OCI-LY3 (cell line): ENCODE results near the gene IL6.

ENCODE experiments used
- H2AFZ ChIP-seq: fragments of 200-600, 300-600 bp; shearing (Covaris generic); 2 replicates; pipeline ENCODE4 v1.6.0; 2014; ENCODE audit warnings: antibody characterized with exemption, low read depth, low read length
- H3K27ac ChIP-seq: fragments of 200-600, 300-600 bp; sonication (generic); 2 replicates; pipeline ENCODE4 v1.5.1; 2014; ENCODE audit warnings: mild to moderate bottlenecking, low read length, moderate library complexity, mixed read lengths
- H3K27me3 ChIP-seq: fragments of 200-600, 300-600 bp; sonication (generic); 2 replicates; pipeline ENCODE4 v1.6.1; 2014; ENCODE audit warnings: low read depth, low read length, mixed read lengths
- H3K36me3 ChIP-seq: fragments of 200-600, 300-600 bp; sonication (generic); replicated peaks from 2 replicates; pipeline ENCODE3; 2014; ENCODE audit warnings: low read depth, low read length, mixed read lengths
- H3K4me1 ChIP-seq: fragments of 300-600, 200-600 bp; sonication (generic); 2 replicates; pipeline ENCODE4 v1.6.1; 2014; ENCODE audit warnings: low read length, mixed read lengths
- H3K4me2 ChIP-seq: fragments of 200-600, 300-600 bp; sonication (generic); 2 replicates; pipeline ENCODE4 v1.6.1; 2014; ENCODE audit warnings: low read length, mixed read lengths
- H3K4me3 ChIP-seq: fragments of 300-600, 200-600 bp; sonication (generic); 2 replicates; pipeline ENCODE4 v1.5.1; 2014; ENCODE audit warnings: antibody characterized with exemption, mild to moderate bottlenecking, low read length, moderate library complexity
- H3K79me2 ChIP-seq: fragments of 300-600, 200-600 bp; shearing (Covaris generic); 2 replicates; pipeline ENCODE4 v1.6.1; 2014; ENCODE audit warnings: mild to moderate bottlenecking, low read length, mixed read lengths
- H3K9ac ChIP-seq: fragments of 300-600, 200-600 bp; shearing (Covaris generic); 2 replicates; pipeline ENCODE4 v1.6.0; 2014; ENCODE audit warnings: mild to moderate bottlenecking, low read length, moderate library complexity
- H3K9me3 ChIP-seq: fragments of 200-600, 300-600 bp; shearing (Covaris generic); 2 replicates; pipeline ENCODE4 v1.6.1; 2014; ENCODE audit warnings: low read length, mixed read lengths; ENCODE audit not compliant: insufficient read depth
- H4K20me1 ChIP-seq: fragments of 200-600, 300-600 bp; sonication (generic); 2 replicates; pipeline ENCODE4 v1.6.1; 2016; ENCODE audit warnings: low read length, mixed read lengths; ENCODE audit not compliant: insufficient read depth
- CTCF ChIP-seq: fragments of 200-600, 300-600 bp; sonication (generic); IDR thresholded peaks from 2 replicates; pipeline ENCODE4 v1.5.1; 2014; ENCODE audit warnings: antibody characterized with exemption, low read length, low read depth
- EZH2phosphoT487 ChIP-seq: fragments of 200-600 bp; shearing (Covaris generic); IDR thresholded peaks from 2 replicates; pipeline ENCODE4 v1.6.1; 2018; ENCODE audit warnings: antibody characterized with exemption, mixed run types, low read depth

IL6 gene

GRCh38 chr7:22696541-22697228 lies 30.3 kb upstream of the IL6 start:
- H3K27me3 ChIP-seq, result no peaks in the 10 kb centered on the region
- H3K4me1 ChIP-seq, result peaks cover 95% of the 10 kb centered on the region
- peak overlapping the region; percentile 99 for H3K27ac ChIP-seq
- no peak for TF ChIP-seq EZH2phosphoT487
- TF ChIP-seq CTCF, result no peak
- H3K36me3 ChIP-seq, result peaks cover 42% of the 10 kb centered on the region
- peak overlapping the region; percentile 56 for H3K4me3 ChIP-seq
- H3K4me2 ChIP-seq, result peak overlapping the region; percentile 94
- no peaks in the 10 kb centered on the region for H3K9me3 ChIP-seq
- peaks cover 78% of the 10 kb centered on the region for H4K20me1 ChIP-seq
- peaks cover 100% of the 10 kb centered on the region for H3K79me2 ChIP-seq
- peak overlapping the region; percentile 61 for H3K9ac ChIP-seq
- no peak overlapping the region for H2AFZ ChIP-seq

GRCh38 chr7:22697322-22697859 lies 29.6 kb upstream of the IL6 start:
- Histone ChIP-seq H3K9me3 (no peaks in the 10 kb centered on the region), H3K9ac (peak overlapping the region; percentile 61), H4K20me1 (peaks cover 81% of the 10 kb centered on the region), H3K4me3 (peak overlapping the region; percentile 56), H3K4me1 (peaks cover 98% of the 10 kb centered on the region), H3K4me2 (peak overlapping the region; percentile 94), H2AFZ (no peak overlapping the region), H3K27ac (peak overlapping the region; percentile 99), H3K36me3 (peaks cover 47% of the 10 kb centered on the region), H3K27me3 (no peaks in the 10 kb centered on the region), H3K79me2 (peaks cover 100% of the 10 kb centered on the region)
- TF ChIP-seq EZH2phosphoT487 (no peak), CTCF (no peak)

GRCh38 chr7:22697876-22698606 lies 29.0 kb upstream of the IL6 start:
- Histone ChIP-seq H3K79me2 (peaks cover 100% of the 10 kb centered on the region), H2AFZ (no peak overlapping the region), H3K27me3 (no peaks in the 10 kb centered on the region), H3K4me1 (peaks cover 98% of the 10 kb centered on the region), H4K20me1 (peaks cover 81% of the 10 kb centered on the region), H3K27ac (peak overlapping the region; percentile 99), H3K9me3 (no peaks in the 10 kb centered on the region), H3K4me2 (peak overlapping the region; percentile 94), H3K4me3 (peak overlapping the region; percentile 64), H3K9ac (peak overlapping the region; percentile 71), H3K36me3 (peaks cover 47% of the 10 kb centered on the region)
- TF ChIP-seq EZH2phosphoT487, result no peak

DNA sequence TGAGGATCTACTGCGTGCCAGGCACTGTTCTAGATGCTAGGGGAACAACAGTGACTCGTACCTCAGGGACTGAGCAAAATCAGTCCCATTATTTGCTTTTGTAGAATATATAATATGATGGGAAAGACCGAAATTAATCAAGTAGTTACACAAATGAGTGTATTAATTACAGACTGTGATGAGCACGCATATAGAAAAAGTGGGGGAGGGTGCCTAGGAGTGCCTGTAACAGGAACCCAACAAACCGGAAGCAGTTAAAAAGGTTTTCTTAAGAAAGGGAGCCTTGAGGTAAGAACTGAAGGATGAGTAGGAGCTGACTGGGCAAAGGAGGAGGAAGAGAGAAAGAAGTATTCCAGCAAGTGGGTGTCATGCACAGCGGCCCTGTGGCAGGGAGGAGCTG lies 28.2 kb upstream of the IL6 start:
- Histone ChIP-seq H2AFZ (no peak overlapping the region), H3K36me3 (peaks cover 41% of the 10 kb centered on the region), H3K9me3 (no peaks in the 10 kb centered on the region), H3K4me3 (peak overlapping the region; percentile 64), H4K20me1 (peaks cover 75% of the 10 kb centered on the region), H3K4me1 (peaks cover 94% of the 10 kb centered on the region), H3K4me2 (peak overlapping the region; percentile 94), H3K27me3 (no peaks in the 10 kb centered on the region), H3K9ac (peak overlapping the region; percentile 71), H3K79me2 (peaks cover 99% of the 10 kb centered on the region), H3K27ac (peak overlapping the region; percentile 99)
- TF ChIP-seq CTCF (no peak), EZH2phosphoT487 (no peak)
